Skeletal muscle cell (primary cell): ENCODE data around the gene HUNK.

Experiments used
- DNase-seq: peaks from one replicate; pipeline ENCODE4 v3.0.0-alpha.2; 2010; ENCODE audit warnings: low read depth
- H3K4me3 ChIP-seq: 2 replicates; pipeline ENCODE4 v1.5.1; 2011; ENCODE audit warnings: low read depth, mild to moderate bottlenecking, control low read depth, low read length, moderate library complexity

HUNK gene

DNA sequence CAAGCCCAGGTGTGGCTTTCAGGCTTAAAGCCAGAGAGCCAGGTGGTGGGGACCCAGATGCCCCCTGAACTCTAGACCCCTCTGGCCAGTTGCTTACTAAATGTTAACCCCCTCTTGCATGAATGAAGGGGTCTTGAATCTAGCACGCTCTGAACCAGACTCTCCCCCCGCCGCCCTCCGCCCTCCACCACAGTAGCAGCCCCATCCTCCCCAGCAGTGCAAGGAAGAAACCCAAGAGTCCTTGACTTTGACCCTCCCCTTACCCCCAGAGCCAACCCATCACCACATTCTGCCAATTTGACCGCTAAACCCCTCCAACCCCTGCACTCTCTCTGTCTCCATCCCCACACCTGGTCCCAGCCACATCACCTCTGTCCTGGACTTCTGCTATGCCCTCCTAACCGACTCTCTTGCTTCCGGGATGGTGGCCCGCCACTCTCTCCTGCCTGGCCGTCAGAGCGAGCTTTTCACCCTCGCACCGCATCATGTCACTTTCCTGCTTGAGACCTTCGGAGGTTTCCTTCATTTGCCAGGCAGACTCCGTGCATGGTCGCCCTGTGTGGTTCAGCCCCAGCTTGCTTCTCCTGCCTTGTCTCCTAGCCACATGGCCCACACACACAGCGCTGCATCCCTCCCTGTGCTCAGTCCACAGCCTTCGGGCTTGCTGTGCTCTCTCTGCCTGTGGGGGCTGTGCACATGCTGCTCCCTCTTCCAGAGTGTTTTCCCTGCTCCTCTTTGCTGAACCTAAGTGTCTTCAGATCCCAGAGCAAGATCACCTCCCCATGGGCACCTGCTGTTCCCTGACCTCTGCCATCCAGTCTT, 113.4 kb downstream of the HUNK start:
- no peak overlapping the region for H3K4me3 ChIP-seq
- no peak for DNase-seq

DNA sequence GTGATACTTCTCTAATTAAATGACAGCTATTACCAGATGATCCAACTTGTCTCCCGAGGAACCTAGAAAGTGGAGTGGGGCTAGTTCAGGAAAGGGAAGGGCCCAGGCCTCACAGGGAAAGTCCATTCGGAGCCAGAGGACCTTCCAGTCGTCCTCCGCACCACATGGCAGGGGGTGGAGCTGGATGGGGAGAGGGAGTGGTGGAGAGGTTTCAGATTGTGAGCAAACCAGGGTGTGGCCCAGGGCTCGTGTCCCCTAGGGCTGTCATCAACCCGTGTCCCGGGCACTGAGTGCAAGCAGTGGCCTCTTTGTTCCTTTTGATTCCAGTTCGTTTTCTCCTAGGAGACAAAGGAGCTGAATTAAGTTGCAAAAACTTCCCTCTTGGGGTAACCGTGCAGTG, 114.9 kb downstream of the HUNK start:
- no peak overlapping the region for H3K4me3 ChIP-seq
- no peak for DNase-seq

DNA sequence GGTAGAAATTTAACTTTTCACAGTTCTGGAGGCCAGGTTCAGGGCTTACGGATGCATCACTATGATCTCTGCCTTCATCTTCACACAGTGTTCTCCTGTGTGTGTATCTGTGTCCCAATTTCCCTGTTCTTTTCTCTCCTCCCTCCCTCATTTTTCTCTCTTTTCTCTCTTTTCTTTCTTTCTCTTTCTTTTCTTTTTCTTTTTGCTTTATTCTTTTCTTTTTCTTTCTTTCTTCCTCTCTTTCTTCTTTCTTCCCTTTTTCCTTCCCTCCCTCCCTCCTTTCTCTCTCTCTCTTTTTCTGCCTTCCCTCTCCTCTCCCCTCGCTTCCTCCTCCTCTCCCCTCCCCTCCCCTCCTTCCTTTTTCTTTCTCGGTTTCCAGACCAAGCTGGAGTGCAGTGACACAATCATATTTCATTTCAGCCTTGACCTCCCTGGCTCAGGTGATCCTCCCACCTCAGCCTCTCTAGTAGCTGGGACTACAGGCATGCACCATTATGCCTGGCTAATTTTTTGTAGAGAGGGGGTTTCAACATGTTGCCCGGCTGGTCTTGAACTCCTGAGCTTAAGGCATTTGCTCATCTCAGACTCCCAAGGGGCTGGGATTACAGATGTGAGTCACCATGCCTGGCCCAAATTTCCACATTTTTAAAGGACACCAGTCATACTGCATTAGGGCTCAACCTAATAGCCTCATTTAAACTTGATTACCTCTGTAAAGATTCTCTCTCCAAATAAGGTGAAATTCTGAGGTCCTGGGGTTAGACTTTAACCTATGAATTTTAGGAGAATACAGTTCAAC, 115.9 kb downstream of the HUNK start:
- DNase-seq = no peak
- no peak overlapping the region for H3K4me3 ChIP-seq

DNA sequence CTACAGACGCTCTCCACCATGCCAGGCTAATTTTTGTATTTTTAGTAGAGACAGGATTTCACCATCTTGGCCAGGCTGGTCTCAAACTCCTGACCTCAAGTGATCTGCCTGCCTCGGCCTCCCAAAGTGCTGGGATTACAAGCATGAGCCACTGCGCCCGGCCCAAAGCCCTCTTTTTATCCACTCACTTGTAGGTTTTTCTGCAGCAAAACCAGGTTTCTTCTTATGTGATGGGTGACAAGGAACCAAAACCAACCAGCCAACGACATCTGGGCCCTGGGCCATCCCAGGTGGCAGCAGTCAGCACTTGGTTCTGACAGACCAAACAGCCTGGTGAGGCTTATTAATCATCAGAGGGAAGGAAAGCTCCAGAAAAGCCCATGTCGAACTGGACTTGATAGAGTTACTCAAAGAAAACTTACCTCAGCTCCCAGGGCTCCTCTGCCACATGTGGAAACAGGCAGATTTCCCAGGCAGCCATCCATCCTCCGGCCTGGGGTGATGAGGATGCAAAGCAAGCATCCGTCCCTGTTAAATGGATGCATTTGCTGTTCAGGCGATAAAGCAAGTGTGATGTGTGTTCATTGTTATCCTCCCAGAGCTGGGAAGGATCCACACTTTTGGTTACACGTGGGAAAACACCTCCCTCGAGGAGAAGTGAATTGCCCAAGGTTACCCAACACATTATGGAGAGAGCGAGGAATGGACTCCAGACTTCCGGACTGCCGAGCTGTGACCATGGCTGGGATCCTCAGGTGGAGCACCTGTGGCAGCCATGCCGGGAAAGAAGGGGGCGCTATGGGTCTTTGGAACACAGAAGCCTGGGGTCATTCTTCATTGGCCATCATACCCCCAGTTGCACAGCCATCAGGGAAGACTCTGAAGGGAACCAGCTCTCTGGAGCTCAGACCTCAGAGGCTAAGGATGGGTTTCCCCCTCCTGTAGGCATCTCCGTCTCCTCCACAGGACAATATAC, 118.8 kb downstream of the HUNK start:
- no peak overlapping the region for H3K4me3 ChIP-seq

DNA sequence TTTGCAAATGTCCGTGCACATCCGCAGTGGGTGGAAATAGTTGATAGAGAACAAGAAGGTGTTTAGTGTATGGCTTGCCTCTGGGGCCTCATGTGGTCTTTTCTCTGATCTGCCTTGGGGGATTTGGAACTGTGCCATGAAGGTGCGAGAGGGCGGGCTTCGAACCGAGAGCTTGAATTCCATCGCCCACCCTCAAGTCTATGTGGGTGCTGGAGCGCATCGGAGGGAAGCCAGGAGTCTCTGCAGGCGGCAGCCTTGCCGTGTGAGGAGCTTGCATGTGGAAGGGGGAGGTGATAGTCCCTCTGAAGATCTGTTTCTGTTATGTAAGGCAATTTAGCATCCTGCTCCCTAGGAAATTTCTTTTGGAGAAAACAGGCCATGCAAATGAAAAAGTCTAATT, 119.6 kb downstream of the HUNK start:
- no peak overlapping the region for H3K4me3 ChIP-seq

More for the DNA sequence above, 118.8 kb downstream of the HUNK start:
- DNase-seq = no peak

DNA sequence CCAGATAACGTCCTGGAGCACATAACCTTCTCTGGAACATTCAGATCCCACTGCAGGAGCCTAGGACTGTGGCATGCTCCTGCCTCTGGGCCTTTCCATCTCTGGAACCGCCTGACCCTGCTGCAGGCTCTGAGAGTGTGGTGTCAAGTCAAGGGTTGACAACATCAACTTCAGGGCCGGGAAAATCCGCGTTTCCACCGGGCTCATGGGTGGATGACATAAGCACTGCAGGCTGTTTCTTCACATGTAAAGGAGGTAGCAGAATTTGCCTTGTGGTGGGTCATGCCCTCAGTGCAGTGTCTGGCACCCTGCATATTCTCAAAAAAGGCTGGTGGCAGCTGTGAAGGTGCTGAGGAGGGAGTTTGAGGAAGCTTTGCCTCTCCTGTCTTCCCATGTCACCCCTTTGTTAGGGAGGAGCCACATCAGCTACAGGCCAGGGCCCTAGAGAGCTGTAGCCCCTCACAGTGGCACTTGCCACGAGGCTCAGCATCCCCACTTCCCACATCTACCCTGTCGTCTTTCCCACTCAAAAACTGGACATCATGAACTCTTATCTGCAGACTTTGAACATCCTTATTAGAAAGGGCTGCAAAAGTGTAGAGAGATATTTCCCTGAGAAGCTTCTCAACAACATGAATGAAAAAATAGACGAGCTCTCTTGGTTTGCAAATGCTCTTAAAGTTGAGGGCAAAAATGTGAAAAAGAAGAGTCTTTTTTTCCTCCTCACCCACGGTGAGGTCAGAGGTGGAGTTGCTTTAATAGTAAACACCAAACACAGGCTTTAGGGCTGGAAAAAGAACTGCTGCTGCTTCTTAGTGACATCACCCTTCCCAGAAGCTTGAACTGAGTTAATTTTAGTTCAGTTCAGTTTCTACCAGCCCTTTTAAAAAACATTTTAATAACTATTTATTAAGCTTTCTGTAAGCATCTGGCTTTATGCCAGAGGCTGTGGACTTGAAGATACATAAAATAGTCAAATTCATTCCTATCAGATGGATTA, 121.3 kb downstream of the HUNK start:
- H3K4me3 ChIP-seq = no peak overlapping the region
- no peak for DNase-seq

More for the DNA sequence above, 119.6 kb downstream of the HUNK start:
- DNase-seq = no peak

DNA sequence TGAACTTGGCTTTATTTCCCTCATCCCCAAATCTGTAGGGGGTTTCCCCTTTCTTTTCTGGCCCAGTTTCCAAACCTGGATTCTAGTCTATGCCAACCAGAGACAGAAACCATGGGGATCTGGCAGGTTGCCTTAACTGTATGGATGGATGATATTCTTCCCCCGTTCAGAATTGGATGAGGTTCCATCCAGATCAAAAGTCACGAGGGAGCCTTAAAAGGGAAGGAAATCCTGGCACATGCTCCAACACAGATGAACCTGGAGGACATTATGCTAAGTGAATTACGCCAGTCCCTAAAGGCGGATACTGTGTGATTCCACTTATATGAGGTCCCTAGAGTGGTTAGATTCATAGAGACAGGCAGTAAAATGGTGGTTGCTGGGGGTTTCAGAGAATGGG, 124.4 kb downstream of the HUNK start:
- no peak for DNase-seq
- H3K4me3 ChIP-seq = no peak overlapping the region

DNA sequence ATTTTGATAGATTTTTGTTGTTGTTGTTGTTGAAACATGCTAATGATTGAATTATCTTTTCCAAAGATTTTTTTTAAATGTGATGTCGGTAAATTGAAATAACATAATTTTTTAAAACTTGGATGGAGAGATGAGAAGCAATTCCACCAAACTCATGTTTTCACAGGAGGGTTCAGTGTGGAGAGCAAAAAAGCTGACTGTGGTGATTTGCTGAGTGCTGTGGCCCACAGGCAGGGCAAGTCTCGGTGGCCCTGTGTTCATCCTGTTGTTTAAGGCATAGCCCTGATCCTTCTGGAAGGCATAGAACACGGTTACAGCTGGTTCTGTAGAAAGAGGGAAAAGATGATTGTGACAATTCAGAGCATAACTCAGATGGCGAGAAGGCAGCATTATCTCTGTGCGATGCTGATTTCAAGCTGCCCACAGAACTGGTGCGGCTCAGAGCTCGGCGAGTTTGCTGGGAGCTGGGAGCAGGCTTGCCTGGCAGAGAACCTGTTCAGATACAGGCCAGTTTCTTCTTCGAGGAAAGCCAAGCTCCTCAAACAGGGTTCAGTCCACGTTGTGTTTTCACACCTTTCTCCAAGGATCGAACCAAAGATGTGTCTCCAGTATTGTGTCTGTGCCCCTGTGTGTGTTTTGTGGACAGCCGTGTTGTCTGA, 127.1 kb downstream of the HUNK start:
- no peak overlapping the region for H3K4me3 ChIP-seq
- no peak for DNase-seq

GRCh38 chr21:32001390-32001789, 128.6 kb downstream of the HUNK start:
- no peak overlapping the region for H3K4me3 ChIP-seq
- DNase-seq = no peak

DNA sequence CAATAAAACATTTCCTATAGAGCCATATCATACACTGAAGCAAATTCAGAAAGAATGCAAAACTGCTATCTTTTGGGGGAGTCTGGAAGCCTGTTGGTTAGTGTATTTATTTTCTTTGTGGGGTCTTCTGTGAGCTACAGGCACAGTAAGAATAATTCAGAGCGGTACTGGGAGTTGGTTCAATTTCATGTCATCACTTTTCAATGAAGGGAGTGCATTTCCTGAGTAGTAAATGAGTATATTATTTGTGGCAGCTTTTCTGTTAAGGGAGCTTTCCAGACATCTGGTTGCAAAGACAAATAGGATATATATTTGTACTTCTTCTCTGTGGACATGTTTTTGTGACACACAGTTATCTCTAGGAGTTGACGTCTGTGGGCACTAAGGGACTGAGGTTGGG, 130.6 kb downstream of the HUNK start:
- DNase-seq = no peak
- H3K4me3 ChIP-seq = no peak overlapping the region

DNA sequence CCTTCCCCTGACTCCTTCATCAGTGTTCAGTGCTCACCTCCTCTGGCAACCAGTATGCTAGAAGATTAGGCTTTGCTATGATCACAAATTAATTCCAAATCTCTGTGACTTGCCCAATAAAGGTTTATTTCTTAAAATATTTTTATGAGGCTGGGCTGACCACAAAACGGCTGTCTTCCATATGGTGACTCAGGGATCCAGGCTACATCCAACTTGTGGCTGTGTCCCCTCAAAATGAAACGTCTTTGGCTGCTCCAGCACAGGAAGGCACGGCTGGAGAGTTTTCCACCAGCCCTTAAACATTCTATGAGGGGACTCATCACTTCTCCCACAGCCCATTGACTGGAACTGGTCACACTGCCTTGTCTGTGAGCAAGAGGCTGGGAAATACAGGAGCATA, 131.5 kb downstream of the HUNK start:
- H3K4me3 ChIP-seq = no peak overlapping the region
- no peak for DNase-seq

DNA sequence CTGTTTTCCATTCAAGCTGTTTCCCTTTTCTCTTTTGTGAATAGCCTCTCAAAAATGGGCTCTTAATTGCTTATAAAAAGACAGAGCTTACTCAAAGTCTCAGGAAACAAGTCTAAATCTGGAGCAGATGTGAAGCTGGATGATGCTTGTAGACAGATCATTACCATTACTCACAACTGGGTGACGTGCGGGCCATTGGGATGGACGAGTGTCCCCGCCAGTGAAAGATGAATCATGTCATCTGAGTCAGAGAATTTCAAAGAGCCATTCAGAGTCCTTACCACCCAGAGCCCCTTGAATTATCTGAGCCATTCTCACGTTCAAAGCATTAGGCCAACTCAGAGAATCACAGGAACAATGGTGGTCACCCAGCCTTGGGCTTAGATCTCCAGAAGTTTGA, 134.6 kb downstream of the HUNK start:
- DNase-seq = peak; percentile 4
- no peak overlapping the region for H3K4me3 ChIP-seq

GRCh38 chr21:32008714-32009113, 135.9 kb downstream of the HUNK start:
- no peak overlapping the region for H3K4me3 ChIP-seq
- no peak for DNase-seq

- H3K4me3 ChIP-seq = no peak overlapping the region
- DNase-seq = no peak
Observed at GRCh38 chr21:32009263-32009662, 136.4 kb downstream of the HUNK start.

GRCh38 chr21:32015461-32016139, 142.8 kb downstream of the HUNK start:
- H3K4me3 ChIP-seq = no peak overlapping the region
- DNase-seq = no peak

DNA sequence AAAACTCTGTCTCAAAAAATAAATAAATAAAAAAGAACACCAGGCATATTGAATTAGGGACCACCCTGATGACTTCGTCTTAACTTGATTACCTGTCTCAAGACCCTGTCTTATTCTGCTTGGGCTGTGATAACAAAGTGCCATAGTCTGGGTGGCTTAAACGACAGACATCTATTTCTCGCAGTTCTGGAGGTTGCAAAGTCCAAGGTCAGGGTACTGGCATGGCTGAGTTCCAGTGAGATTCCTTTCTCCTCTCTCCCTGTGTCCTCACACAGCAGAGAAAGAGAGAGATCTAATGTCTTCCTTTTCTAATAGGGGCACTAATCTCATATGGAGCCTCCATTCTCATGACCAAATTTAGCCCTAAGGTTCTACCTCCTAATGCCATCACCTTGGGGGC, 145.6 kb downstream of the HUNK start:
- no peak for DNase-seq
- no peak overlapping the region for H3K4me3 ChIP-seq

DNA sequence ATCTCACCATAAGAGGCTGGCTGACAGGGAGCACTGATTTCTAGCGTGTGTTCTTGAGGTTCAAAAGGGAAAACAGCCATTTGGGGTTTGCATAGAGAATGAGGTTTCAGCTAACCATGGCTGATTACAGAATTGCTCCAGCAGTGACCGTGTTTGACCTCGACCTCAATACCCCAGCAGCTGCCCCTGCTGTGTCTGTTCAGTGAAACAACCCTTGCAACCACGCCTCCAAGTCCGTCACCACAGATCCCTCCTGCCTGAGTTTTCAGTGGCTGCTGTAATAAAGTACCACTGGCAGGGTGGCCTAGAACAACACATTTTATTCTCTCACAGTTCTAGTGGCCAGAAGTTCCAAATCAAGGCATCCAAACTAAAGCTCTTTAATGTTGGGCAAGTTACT, 147.7 kb downstream of the HUNK start:
- no peak overlapping the region for H3K4me3 ChIP-seq
- no peak for DNase-seq
